Mesodermal cell (in vitro differentiated cells): Measurements from ENCODE around the gene ZRANB2. TPM values are rescaled to one million over a fixed set of nuclear protein-coding genes. Genes with fewer than 3 reads are reported as not detected.

Experiments used
- H3K27ac ChIP-seq: 2 replicates; pipeline ENCODE4 v1.7.0; 2013; ENCODE audit warnings: mild to moderate bottlenecking, low read depth, low read length, moderate library complexity; ENCODE audit not compliant: severe bottlenecking
- H3K36me3 ChIP-seq: 2 replicates; pipeline ENCODE4 v1.7.1; 2013; ENCODE audit warnings: mild to moderate bottlenecking, low read length, moderate library complexity; ENCODE audit not compliant: control insufficient read depth, insufficient read depth
- H3K4me1 ChIP-seq: one replicate; pipeline ENCODE4 v1.7.1; 2013; ENCODE audit warnings: mild to moderate bottlenecking, low read length; ENCODE audit not compliant: insufficient read depth, control insufficient read depth, poor library complexity, severe bottlenecking
- H3K4me3 ChIP-seq: 2 replicates; pipeline ENCODE4 v1.7.0; 2013; ENCODE audit warnings: low read length, control low read depth, mild to moderate bottlenecking; ENCODE audit not compliant: insufficient read depth, poor library complexity, severe bottlenecking; ENCODE audit errors: extremely low read depth
- H3K9me3 ChIP-seq: 2 replicates; pipeline ENCODE4 v1.7.1; 2013; ENCODE audit warnings: mild to moderate bottlenecking, low read length, moderate library complexity; ENCODE audit not compliant: control insufficient read depth
- WGBS, 2 experiments: methylation state at CpG; one replicate each; pipeline ENCODE4 v1.1.5; 2013; ENCODE audit warnings: missing lambda C conversion rate in 2 of 2; ENCODE audit not compliant: insufficient coverage in 2 of 2; 5-methylcytosine and 5-hydroxymethylcytosine counted together
- polyA plus RNA-seq, 2 experiments: library from polyadenylated mRNA; stranded (reverse); fragments of 50-300 nt; gene quantifications; one replicate each; pipeline ENCODE4 v1.2.3, GENCODE V29; 2013

The ZRANB2 gene
- polyA plus RNA-seq (2013, experiment 1 of 2): 71.0 TPM
- 75.6 TPM for polyA plus RNA-seq (2013, experiment 2 of 2)

GRCh38 chr1:71080739-71081696 is at the start of gene ZRANB2:
Gene ZRANB2, minus strand, starts transcription at chr1:71081035. Its CDS starts 40 bp downstream, at chr1:71080995.
- 0 to 1% methylated on average over 10 to 18 of the region's 33 CpGs for WGBS, 2 experiments
- peaks cover 20% of the 10 kb centered on the region for H3K36me3 ChIP-seq
- H3K9me3 ChIP-seq: no peaks in the 10 kb centered on the region
- peaks cover 9% of the 10 kb centered on the region for H3K4me1 ChIP-seq
- peak within 1 kb of the TSS; percentile 92 for H3K4me3 ChIP-seq
- H3K27ac ChIP-seq: peak within 1 kb of the TSS; percentile 98

- Histone ChIP-seq H3K27ac (no peak overlapping the region), H3K4me1 (no peaks in the 10 kb centered on the region), H3K4me3 (no peak overlapping the region), H3K9me3 (no peaks in the 10 kb centered on the region), H3K36me3 (no peaks in the 10 kb centered on the region)
- no CpG with 5 or more reads among the region's 2 CpGs for WGBS, 2 experiments
Observed at GRCh38 chr1:71128060-71128459, 47.2 kb upstream of the ZRANB2 start.

GRCh38 chr1:71118086-71118485 is 37.3 kb upstream of the ZRANB2 start:
- H3K36me3 ChIP-seq: no peaks in the 10 kb centered on the region
- no peaks in the 10 kb centered on the region for H3K9me3 ChIP-seq
- 76 to 80% methylated on average over 2 of the region's 2 CpGs for WGBS, 2 experiments
- H3K4me3 ChIP-seq: no peak overlapping the region
- no peak overlapping the region for H3K27ac ChIP-seq
- H3K4me1 ChIP-seq: no peaks in the 10 kb centered on the region

GRCh38 chr1:71116729-71117128 is 35.9 kb upstream of the ZRANB2 start:
- no peak overlapping the region for H3K27ac ChIP-seq
- 50 to 80% methylated on average over 1 to 2 of the region's 2 CpGs for WGBS, 2 experiments
- no peaks in the 10 kb centered on the region for H3K9me3 ChIP-seq
- H3K36me3 ChIP-seq: no peaks in the 10 kb centered on the region
- H3K4me3 ChIP-seq: no peak overlapping the region
- H3K4me1 ChIP-seq: no peaks in the 10 kb centered on the region

- Histone ChIP-seq H3K4me1 (no peaks in the 10 kb centered on the region), H3K36me3 (no peaks in the 10 kb centered on the region), H3K9me3 (no peaks in the 10 kb centered on the region), H3K4me3 (no peak overlapping the region), H3K27ac (no peak overlapping the region)
- WGBS, 2 experiments: 93 to 94% methylated on average over 4 of the region's 8 CpGs
Observed at GRCh38 chr1:71106658-71107322, 26.0 kb upstream of the ZRANB2 start.

- no peaks in the 10 kb centered on the region for H3K36me3 ChIP-seq
- H3K27ac ChIP-seq: no peak overlapping the region
- H3K4me1 ChIP-seq: no peaks in the 10 kb centered on the region
- H3K9me3 ChIP-seq: no peaks in the 10 kb centered on the region
- WGBS, 2 experiments: 100% methylated on average over 1 of the region's 4 CpGs; no CpG with 5 or more reads in 1 of the 2 experiments
- no peak overlapping the region for H3K4me3 ChIP-seq
Observed at GRCh38 chr1:71104417-71104816, 23.6 kb upstream of the ZRANB2 start.

GRCh38 chr1:71101839-71102376 is 21.1 kb upstream of the ZRANB2 start:
- no peak overlapping the region for H3K4me3 ChIP-seq
- no peaks in the 10 kb centered on the region for H3K4me1 ChIP-seq
- H3K27ac ChIP-seq: no peak overlapping the region
- H3K36me3 ChIP-seq: no peaks in the 10 kb centered on the region
- 86 to 89% methylated on average over 1 of the region's 1 CpG for WGBS, 2 experiments
- no peaks in the 10 kb centered on the region for H3K9me3 ChIP-seq

GRCh38 chr1:71097428-71097827 is 16.6 kb upstream of the ZRANB2 start:
- Histone ChIP-seq H3K36me3 (no peaks in the 10 kb centered on the region), H3K4me3 (no peak overlapping the region), H3K9me3 (no peaks in the 10 kb centered on the region), H3K27ac (no peak overlapping the region), H3K4me1 (no peaks in the 10 kb centered on the region)
- WGBS, 2 experiments: 83 to 100% methylated on average over 1 of the region's 1 CpG

- 100% methylated on average over 2 of the region's 2 CpGs for WGBS, 2 experiments
- Histone ChIP-seq H3K4me1 (no peaks in the 10 kb centered on the region), H3K9me3 (no peaks in the 10 kb centered on the region), H3K4me3 (no peak overlapping the region), H3K36me3 (no peaks in the 10 kb centered on the region), H3K27ac (no peak overlapping the region)
Observed at GRCh38 chr1:71094913-71095312, 14.1 kb upstream of the ZRANB2 start.

GRCh38 chr1:71093938-71094337 is 13.1 kb upstream of the ZRANB2 start:
- no peak overlapping the region for H3K4me3 ChIP-seq
- no peaks in the 10 kb centered on the region for H3K4me1 ChIP-seq
- WGBS, 2 experiments: no CpG with 5 or more reads among the region's 1 CpG
- no peaks in the 10 kb centered on the region for H3K36me3 ChIP-seq
- H3K27ac ChIP-seq: no peak overlapping the region
- no peaks in the 10 kb centered on the region for H3K9me3 ChIP-seq
